GM21360 (cell line): Measurements from ENCODE around the gene TNK1.

Experiments used
- ATAC-seq: cut with Tn5 transposase; IDR thresholded peaks from one replicate; pipeline ENCODE4 v1.9.1; 2021; ENCODE audit warnings: mild to moderate bottlenecking, moderate library complexity; ENCODE audit not compliant: unreplicated experiment

The TNK1 gene

GRCh38 chr17:7431231-7431630 lies 50.3 kb downstream of the TNK1 start:
- ATAC-seq = no peak

- no peak for ATAC-seq
These were observed 51.4 kb downstream of the TNK1 start for GRCh38 chr17:7432296-7432695.

GRCh38 chr17:7435676-7436555 lies 55.0 kb downstream of the TNK1 start:
- ATAC-seq = no peak

GRCh38 chr17:7436556-7437368 lies 55.9 kb downstream of the TNK1 start:
- ATAC-seq = no peak

- no peak for ATAC-seq
These were observed 56.5 kb downstream of the TNK1 start for GRCh38 chr17:7437369-7437863.

- ATAC-seq = no peak
These were observed 57.2 kb downstream of the TNK1 start for GRCh38 chr17:7437950-7438614.

GRCh38 chr17:7438656-7439460 lies 58.0 kb downstream of the TNK1 start:
- no peak for ATAC-seq
